Liver (tissue), 9 donors: ENCODE measurements around the gene TTYH2. TPM values are rescaled to one million over a fixed set of nuclear protein-coding genes. Genes with fewer than 3 reads are reported as not detected.
A peak's percentile ranks its signal among the peaks of the same experiment; 100 is the strongest.

Experiments
- DNase-seq: peaks from one replicate; pipeline ENCODE4 v3.0.0-alpha.2; 2017; ENCODE audit warnings: low spot score
- H3K27ac ChIP-seq, 2 donors: one replicate each; pipeline ENCODE4 v1.7.0; 2013; ENCODE audit warnings: inconsistent platforms in 2 of 2, low read length in 2 of 2, control low read depth in 1 of 2, low read depth in 1 of 2, mild to moderate bottlenecking in 1 of 2
- H3K27me3 ChIP-seq, 4 donors: one replicate each; pipeline versions ENCODE4 v1.6.1 to v1.7.0; 2013; ENCODE audit warnings: low read length in 3 of 4, inconsistent platforms in 1 of 4, mild to moderate bottlenecking in 1 of 4, moderate library complexity in 1 of 4; ENCODE audit not compliant: control insufficient read depth in 4 of 4, insufficient read depth in 4 of 4
- H3K36me3 ChIP-seq, 4 donors: one replicate each; pipeline versions ENCODE4 v1.6.1 to v1.7.0; 2013; ENCODE audit warnings: low read length in 3 of 4, mild to moderate bottlenecking in 3 of 4, low read depth in 1 of 4, moderate library complexity in 1 of 4; ENCODE audit not compliant: control insufficient read depth in 4 of 4, insufficient read depth in 3 of 4
- H3K4me1 ChIP-seq, 4 donors: one replicate each; pipeline versions ENCODE4 v1.6.1 to v1.7.0; 2013; ENCODE audit warnings: low read length in 3 of 4, mild to moderate bottlenecking in 3 of 4, moderate library complexity in 1 of 4; ENCODE audit not compliant: control insufficient read depth in 4 of 4, insufficient read depth in 4 of 4
- H3K4me3 ChIP-seq, 3 donors: one replicate each; pipeline versions ENCODE4 v1.6.1 to v1.7.0; 2013; ENCODE audit warnings: low read length in 3 of 3, control low read depth in 1 of 3, low read depth in 1 of 3, mild to moderate bottlenecking in 1 of 3
- H3K9ac ChIP-seq, 2 donors: one replicate each; pipeline ENCODE4 v1.7.0; 2013; ENCODE audit warnings: low read length in 2 of 2, mild to moderate bottlenecking in 2 of 2, moderate library complexity in 2 of 2, control low read depth in 1 of 2, low read depth in 1 of 2
- H3K9me3 ChIP-seq, 4 donors: one replicate each; pipeline versions ENCODE4 v1.6.1 to v1.7.0; 2013; ENCODE audit warnings: low read length in 3 of 4; ENCODE audit not compliant: control insufficient read depth in 4 of 4
- ATF3 ChIP-seq: IDR thresholded peaks from 2 replicates; pipeline ENCODE4 v1.6.1; 2016; ENCODE audit warnings: antibody characterized with exemption
- CTCF ChIP-seq: fragments of 150-350 bp; IDR thresholded peaks from 2 replicates; pipeline ENCODE4 v1.5.1; 2017; ENCODE audit warnings: improper control_type of control experiment, low read depth, low read length; ENCODE audit not compliant: missing input control
- EGR1 ChIP-seq, 2 donors: IDR thresholded peaks; 2 replicates each; pipeline ENCODE4 v1.6.1; 2016 to 2018; ENCODE audit warnings: antibody characterized with exemption in 2 of 2, low read depth in 2 of 2
- FOXA1 ChIP-seq: IDR thresholded peaks from 2 replicates; pipeline ENCODE4 v1.6.1; 2016; ENCODE audit warnings: antibody characterized with exemption
- FOXA2 ChIP-seq: IDR thresholded peaks from 2 replicates; pipeline ENCODE4 v1.6.1; 2016; ENCODE audit warnings: antibody characterized with exemption
- GABPA ChIP-seq, 2 donors: IDR thresholded peaks in 1 of 2; conservative IDR thresholded peaks in 1 of 2; 2 replicates each; pipeline ENCODE4 v1.6.1; 2016; ENCODE audit warnings: antibody characterized with exemption in 2 of 2, mild to moderate bottlenecking in 1 of 2, moderate library complexity in 1 of 2
- HNF4A ChIP-seq, 2 donors: conservative IDR thresholded peaks; 2 replicates each; pipeline ENCODE4 v1.6.1; 2016; ENCODE audit warnings: antibody characterized with exemption in 2 of 2, mild to moderate bottlenecking in 2 of 2
- HNF4G ChIP-seq: IDR thresholded peaks from 2 replicates; pipeline ENCODE4 v1.6.1; 2016; ENCODE audit warnings: antibody characterized with exemption
- JUND ChIP-seq, 2 donors: IDR thresholded peaks; 2 replicates each; pipeline ENCODE4 v1.6.1; 2016; ENCODE audit warnings: antibody characterized with exemption in 2 of 2
- MAX ChIP-seq: IDR thresholded peaks from 2 replicates; pipeline ENCODE4 v1.6.1; 2016; ENCODE audit warnings: antibody characterized with exemption
- NR2F2 ChIP-seq: IDR thresholded peaks from 2 replicates; pipeline ENCODE4 v1.6.1; 2016; ENCODE audit warnings: antibody characterized with exemption
- RAD21 ChIP-seq, 2 donors: IDR thresholded peaks; 2 replicates each; pipeline ENCODE4 v1.6.1; 2016; ENCODE audit warnings: antibody characterized with exemption in 2 of 2, mild to moderate bottlenecking in 2 of 2
- REST ChIP-seq: IDR thresholded peaks from 2 replicates; pipeline ENCODE4 v1.6.1; 2016; ENCODE audit warnings: antibody characterized with exemption, mild to moderate bottlenecking
- RXRA ChIP-seq, 2 donors: IDR thresholded peaks; 2 replicates each; pipeline ENCODE4 v1.6.1; 2017 to 2018; ENCODE audit warnings: antibody characterized with exemption in 2 of 2, mild to moderate bottlenecking in 1 of 2
- SP1 ChIP-seq: IDR thresholded peaks from 2 replicates; pipeline ENCODE4 v1.6.1; 2018; ENCODE audit warnings: antibody characterized with exemption, mild to moderate bottlenecking
- TAF1 ChIP-seq: conservative IDR thresholded peaks from 2 replicates; pipeline ENCODE4 v1.6.1; 2016; ENCODE audit warnings: antibody characterized with exemption, mild to moderate bottlenecking
- YY1 ChIP-seq: IDR thresholded peaks from 2 replicates; pipeline ENCODE4 v1.6.1; 2016; ENCODE audit warnings: antibody characterized with exemption, mild to moderate bottlenecking
- ZBTB33 ChIP-seq: IDR thresholded peaks from 2 replicates; pipeline ENCODE4 v1.6.1; 2016; ENCODE audit warnings: antibody characterized with exemption
- WGBS: extraction: QIAGEN DNeasy Blood & Tissue Kit; methylation state at CpG from one replicate; pipeline ENCODE4 v1.1.7; 2013; 5-methylcytosine and 5-hydroxymethylcytosine counted together
- polyA plus RNA-seq, 2 donors: library from polyadenylated mRNA; stranded (reverse) in 1 of 2; unstranded in 1 of 2; fragments of 200-250 nt in 1 of 2; fragments of >200 nt in 1 of 2; fragmentation: Nextera tagmentation in 1 of 2; extraction: Ambion mirVana in 1 of 2; gene quantifications; one replicate each; pipeline versions ENCODE4 v1.2.1 to v1.2.3, GENCODE V29; 2013 to 2015
- total RNA-seq, 2 donors: library from RNA; depleted of rRNA; stranded (reverse); fragments of >200 nt; gene quantifications; one replicate each; pipeline ENCODE4 v1.2.3, GENCODE V29; 2014
- donor health status: healthy.
- donor health status: healthy.
- donor health status: healthy.
- donor health status: healthy.
- donor health status: healthy.

The TTYH2 gene
- total and polyA plus RNA-seq, 4 donors, result 0.40 to 2.4 (median 0.99) TPM

GRCh38 chr17:74211141-74211911 lies 2.0 kb upstream of the TTYH2 start:
- Histone ChIP-seq H3K9me3 (no peaks in the 10 kb centered on the region), H3K9ac (no peak overlapping the region), H3K4me1 (peaks cover 9 to 36% (median 24%) of the 10 kb centered on the region in 4 donors), H3K4me3 (no peak overlapping the region), H3K27ac (no peak overlapping the region), H3K27me3 (no peaks in the 10 kb centered on the region), H3K36me3 (peaks cover 5 to 29% (median 22%) of the 10 kb centered on the region in 4 donors)
- TF ChIP-seq TAF1 (no peak), RAD21 (IDR thresholded peaks at IDR 0.05) (no peak), MAX (no peak), NR2F2 (no peak)
- WGBS, result 83% methylated on average over 14 of the region's 14 CpGs
- DNase-seq, result no peak

GRCh38 chr17:74211912-74212208 lies 1.5 kb upstream of the TTYH2 start:
- no peak for DNase-seq
- WGBS, result 66% methylated on average over 8 of the region's 8 CpGs
- Histone ChIP-seq H3K4me3 (peak overlapping the region in 1 of 3 donors; percentile 63), H3K4me1 (peaks cover 9 to 35% (median 24%) of the 10 kb centered on the region in 4 donors), H3K36me3 (peaks cover 5 to 27% (median 22%) of the 10 kb centered on the region in 4 donors), H3K9ac (no peak overlapping the region), H3K27ac (no peak overlapping the region), H3K9me3 (no peaks in the 10 kb centered on the region), H3K27me3 (no peaks in the 10 kb centered on the region)
- TF ChIP-seq NR2F2, result no peak
- no peak for TF ChIP-seq CTCF
- no peak for TF ChIP-seq FOXA2
- no peak for TF ChIP-seq RAD21 (IDR thresholded peaks at IDR 0.05)
- TF ChIP-seq MAX, result no peak
- TF ChIP-seq HNF4A (conservative IDR thresholded peaks at IDR 0.05), result no peak
- no peak for TF ChIP-seq ATF3
- TF ChIP-seq TAF1, result no peak
- TF ChIP-seq YY1, result no peak
- TF ChIP-seq SP1, result no peak
- no peak for TF ChIP-seq REST
- TF ChIP-seq EGR1 (IDR thresholded peaks at IDR 0.05; ENCODE audit: low read depth in 2 of 2), result no peak
- TF ChIP-seq ZBTB33, result no peak
- TF ChIP-seq JUND (IDR thresholded peaks at IDR 0.05), result no peak
- no peak for TF ChIP-seq GABPA (IDR thresholded peaks at IDR 0.05 in 1 of 2, conservative IDR thresholded peaks at IDR 0.05 in 1 of 2)
- no peak for TF ChIP-seq FOXA1
- no peak for TF ChIP-seq RXRA (IDR thresholded peaks at IDR 0.05)
- TF ChIP-seq HNF4G, result no peak
